HepG2 (cell line): ENCODE results near the gene DSC3. TPM values are rescaled to one million over a fixed set of nuclear protein-coding genes. Genes with fewer than 3 reads are reported as not detected.

Source experiments
- ATAC-seq: fragments of 200-7000 bp; cut with Tn5 transposase; 3 replicates; pipeline ENCODE4 v1.9.1; 2020; ENCODE audit warnings: mild to moderate bottlenecking, moderate library complexity
- BruUV-seq: library from RNA; stranded (reverse); fragments of 400-500 nt; replicated peaks from 2 replicates; lab custom pipeline; 2021; lab: Mats Ljungman, UMichigan
- CTCF ChIA-PET: fragments of 300-600 bp; formaldehyde crosslinking; extraction: SDS; loops from one replicate; lab custom pipeline; 2021; ENCODE audit warnings: low total read pairs, inconsistent platforms, low intra/inter-chr PET ratio; lab: Yijun Ruan, JAX
- POLR2A ChIA-PET: fragments of 350-600 bp; sonication (Branson Sonifier 250); formaldehyde crosslinking; loops from one replicate; lab custom pipeline; 2020; ENCODE audit warnings: antibody characterized with exemption, inconsistent platforms; lab: Yijun Ruan, JAX
- DNase-seq: peaks from one replicate; pipeline ENCODE4 v3.0.0-alpha.2; 2015; ENCODE audit warnings: low spot score
- FAIRE-seq: peaks from 3 replicates; lab custom pipeline; 2011; peaks lifted over from hg19 to GRCh38; lab: Jason Lieb, UNC
- H2AFZ ChIP-seq: one replicate; pipeline ENCODE4 v1.6.1; 2011; ENCODE audit warnings: low read length, inconsistent platforms
- H3K27ac ChIP-seq: fragments of 300-600 bp; 3 replicates; pipeline ENCODE4 v1.8.0; 2011; ENCODE audit warnings: mixed run types, mild to moderate bottlenecking, mixed read lengths, low read length, inconsistent platforms; ENCODE audit not compliant: insufficient read depth; ENCODE audit errors: extremely low read length
- H3K27me3 ChIP-seq, 2 experiments: fragments of 200-600 bp in 1 of 2; 2 replicates in 1 of 2; 3 replicates in 1 of 2; pipeline versions ENCODE4 v1.6.0 to v1.8.0; 2011; ENCODE audit warnings: low read length in 2 of 2, mild to moderate bottlenecking in 2 of 2, moderate library complexity in 2 of 2, inconsistent platforms in 1 of 2; ENCODE audit not compliant: insufficient read depth in 2 of 2, control insufficient read depth in 1 of 2
- H3K36me3 ChIP-seq, 2 experiments: fragments of 200-600 bp in 1 of 2; replicated peaks in 1 of 2; 2 replicates in 1 of 2; 3 replicates in 1 of 2; pipeline versions ENCODE4 v1.5.1 to v1.8.0; 2011; ENCODE audit warnings: low read length in 2 of 2, inconsistent platforms in 1 of 2; ENCODE audit not compliant: insufficient read depth in 2 of 2, control insufficient read depth in 1 of 2
- H3K4me1 ChIP-seq: 2 replicates; pipeline ENCODE4 v1.5.1; 2012; ENCODE audit warnings: low read length, inconsistent platforms; ENCODE audit not compliant: insufficient read depth
- H3K4me2 ChIP-seq: 2 replicates; pipeline ENCODE4 v1.6.0; 2011; ENCODE audit warnings: low read depth, low read length, inconsistent platforms
- H3K4me3 ChIP-seq, 3 experiments: fragments of 200-600 bp in 1 of 3; sonication (generic), shearing (Covaris generic) in 1 of 3; replicated peaks in 1 of 3; 2 replicates each; pipeline ENCODE4 v1.5.1; 2011 to 2016; ENCODE audit warnings: low read length in 3 of 3, inconsistent platforms in 2 of 3, low read depth in 2 of 3, mild to moderate bottlenecking in 2 of 3, control low read depth in 1 of 3, mixed read lengths in 1 of 3; ENCODE audit not compliant: insufficient read depth in 1 of 3
- H3K79me2 ChIP-seq: one replicate; pipeline ENCODE4 v1.6.1; 2011; ENCODE audit warnings: low read length, inconsistent platforms; ENCODE audit not compliant: insufficient read depth
- H3K9ac ChIP-seq: 2 replicates; pipeline ENCODE4 v1.6.0; 2011; ENCODE audit warnings: mild to moderate bottlenecking, low read depth, low read length, inconsistent platforms; ENCODE audit not compliant: insufficient read depth
- H3K9me3 ChIP-seq: 2 replicates; pipeline ENCODE4 v1.5.1; 2012; ENCODE audit warnings: mild to moderate bottlenecking, low read length
- H4K20me1 ChIP-seq: 2 replicates; pipeline ENCODE4 v1.6.0; 2011; ENCODE audit warnings: inconsistent platforms, mild to moderate bottlenecking, low read length, moderate library complexity; ENCODE audit not compliant: insufficient read depth
- CHCHD3 ChIP-seq: sonication (generic); formaldehyde crosslinking; IDR thresholded peaks from 2 replicates; pipeline ENCODE4 v1.8.0; 2022; ENCODE audit warnings: mild to moderate bottlenecking, missing genetic modification reagents, moderate library complexity
- HDAC6 ChIP-seq: fragments of 200-600 bp; sonication (generic); IDR thresholded peaks from 2 replicates; pipeline ENCODE4 v1.7.0; 2017; ENCODE audit warnings: mild to moderate bottlenecking, antibody characterized with exemption, low read length, low read depth
- HES4 ChIP-seq: sonication (generic); formaldehyde crosslinking; IDR thresholded peaks from 2 replicates; pipeline ENCODE4 v1.9.0; 2021; ENCODE audit warnings: mild to moderate bottlenecking, missing genetic modification reagents, borderline replicate concordance
- MEIS2 ChIP-seq: sonication (generic); formaldehyde crosslinking; IDR thresholded peaks from 2 replicates; pipeline ENCODE4 v1.9.0; 2021; ENCODE audit warnings: mild to moderate bottlenecking, missing genetic modification reagents
- MYC ChIP-seq: sonication (generic); formaldehyde crosslinking; IDR thresholded peaks from 2 replicates; pipeline ENCODE4 v1.9.0; 2021; ENCODE audit warnings: missing genetic modification reagents, borderline replicate concordance
- NFAT5 ChIP-seq: sonication (generic); formaldehyde crosslinking; IDR thresholded peaks from 2 replicates; pipeline ENCODE4 v1.4.0; 2020; ENCODE audit warnings: missing genetic modification reagents
- PITX1 ChIP-seq: sonication (generic); formaldehyde crosslinking; IDR thresholded peaks from 2 replicates; pipeline ENCODE4 v1.5.1; 2020; ENCODE audit warnings: mild to moderate bottlenecking, missing genetic modification reagents
- SIN3B ChIP-seq: fragments of 150-350 bp; IDR thresholded peaks from 2 replicates; pipeline ENCODE4 v1.6.1; 2014; ENCODE audit warnings: low read length
- SMAD1 ChIP-seq: sonication (generic); formaldehyde crosslinking; IDR thresholded peaks from 2 replicates; pipeline ENCODE4 v1.4.0; 2020; ENCODE audit warnings: missing genetic modification reagents, low read depth, mild to moderate bottlenecking, borderline replicate concordance
- ZNF629 ChIP-seq: sonication (generic); formaldehyde crosslinking; conservative IDR thresholded peaks from 2 replicates; pipeline ENCODE4 v1.5.0; 2020; ENCODE audit warnings: missing genetic modification reagents
- WGBS: methylation state at CpG from one replicate; pipeline ENCODE4 v1.1.6; 2017; ENCODE audit warnings: low lambda C conversion rate; 5-methylcytosine and 5-hydroxymethylcytosine counted together
- in situ Hi-C: cut with HindIII; loops from 2 replicates; pipeline ENCODE4 v1.10.0; 2017; ENCODE audit warnings: low pct_unique_long_range_greater_than_20kb; ENCODE audit not compliant: extremely low pct_ligation_motif_present
- intact Hi-C: fragments of 100-400 bp; cut with micrococcal nuclease; formaldehyde crosslinking; loops from one replicate; pipeline ENCODE4 v1.10.0; 2022; ENCODE audit not compliant: unreplicated experiment
- polyA plus RNA-seq, 8 experiments: library from polyadenylated mRNA; depleted of rRNA in 3 of 8; stranded (reverse) in 7 of 8; unstranded in 1 of 8; fragments of >200 nt; fragmentation: Illumina TruSeq in 4 of 8; extraction: Trizol in 4 of 8; gene quantifications; 2 replicates each; pipeline versions ENCODE4 v1.2.1 to v1.2.3, GENCODE V29; 2011 to 2016; ENCODE audit warnings: low read depth in 4 of 8, missing spikeins in 1 of 8, mixed read lengths in 1 of 8; ENCODE audit not compliant: insufficient read depth in 1 of 8
- total RNA-seq, 5 experiments: library from RNA; depleted of rRNA; stranded (reverse); fragments of >200 nt; fragmentation: Illumina TruSeq; extraction: Trizol; gene quantifications; 2 replicates each; pipeline ENCODE4 v1.2.3, GENCODE V29; 2016; ENCODE audit warnings: low read depth in 1 of 5
- TF ChIP-seq, protein P1 (sequence below): sonication (generic); formaldehyde crosslinking; IDR thresholded peaks from 2 replicates; pipeline ENCODE4 v1.8.1; 2023; ENCODE audit warnings: mild to moderate bottlenecking, inconsistent platforms, moderate library complexity, missing genetic modification reagents, borderline replicate concordance

DSC3 gene
- total and polyA plus RNA-seq, 2 of the 13 experiments (the other 11 are each of a cell fraction or from before 2014, with no cell fraction given): 0.05 to 0.38 TPM

GRCh38 chr18:31056296-31056695 is 13.8 kb upstream of the DSC3 start:
- no peaks in the 10 kb centered on the region for H3K36me3 ChIP-seq
- ATAC-seq (no peak), DNase-seq (no peak), FAIRE-seq (no peak)
- TF ChIP-seq SMAD1 (CRISPR knock-in tag) (no peak), CHCHD3 (CRISPR knock-in tag) (no peak), HDAC6 (no peak), MYC (CRISPR knock-in tag) (no peak), PITX1 (CRISPR knock-in tag) (no peak), HES4 (CRISPR knock-in tag) (no peak)
- no peak overlapping the region for H3K4me2 ChIP-seq
- in situ Hi-C loops: no loop called here
- no peak overlapping the region for H2AFZ ChIP-seq
- WGBS: 40% methylated on average over 2 of the region's 2 CpGs
- H3K4me3 ChIP-seq: no peak overlapping the region
- H3K27ac ChIP-seq: no peak overlapping the region
- CTCF ChIA-PET: no interaction called here
- POLR2A ChIA-PET: no interaction called here
- no peak overlapping the region for H3K9ac ChIP-seq
- H3K4me1 ChIP-seq: peaks cover 18% of the 10 kb centered on the region
- no peaks in the 10 kb centered on the region for H3K79me2 ChIP-seq
- no peaks in the 10 kb centered on the region for H3K27me3 ChIP-seq
- no TSS peak for BruUV-seq
- H3K9me3 ChIP-seq: no peaks in the 10 kb centered on the region
- intact Hi-C loops: loop anchor here (10.0 kb wide), 1 partner anchor 459 kb away; no protein-coding TSS in a partner anchor
- no peaks in the 10 kb centered on the region for H4K20me1 ChIP-seq

DNA sequence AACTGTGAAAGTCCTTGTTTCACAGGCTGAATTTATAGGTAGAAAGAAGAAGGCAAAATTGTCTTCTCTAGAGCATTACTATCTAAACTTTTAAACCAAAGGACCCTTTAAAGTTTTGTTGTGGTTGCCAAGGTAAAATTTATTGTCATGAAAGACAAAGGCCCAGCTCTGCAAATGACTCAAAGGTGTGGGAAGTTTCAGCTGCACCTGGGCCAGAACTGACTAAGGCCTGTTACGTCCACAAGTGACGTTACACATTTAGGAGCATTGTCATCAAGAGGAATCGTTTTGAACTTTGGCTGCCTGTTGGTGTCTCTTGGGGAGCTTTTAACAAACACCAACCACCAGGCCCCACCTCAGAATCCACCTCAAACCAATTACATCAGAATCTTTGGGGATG is 8.1 kb upstream of the DSC3 start:
- H3K9me3 ChIP-seq: no peaks in the 10 kb centered on the region
- no peaks in the 10 kb centered on the region for H3K27me3 ChIP-seq
- H3K79me2 ChIP-seq: no peaks in the 10 kb centered on the region
- WGBS: 0% methylated on average over 3 of the region's 3 CpGs
- no peaks in the 10 kb centered on the region for H4K20me1 ChIP-seq
- intact Hi-C loops: loop anchor here (10.0 kb wide), 1 partner anchor 464 kb away; no protein-coding TSS in a partner anchor
- TF ChIP-seq, protein P1, sequence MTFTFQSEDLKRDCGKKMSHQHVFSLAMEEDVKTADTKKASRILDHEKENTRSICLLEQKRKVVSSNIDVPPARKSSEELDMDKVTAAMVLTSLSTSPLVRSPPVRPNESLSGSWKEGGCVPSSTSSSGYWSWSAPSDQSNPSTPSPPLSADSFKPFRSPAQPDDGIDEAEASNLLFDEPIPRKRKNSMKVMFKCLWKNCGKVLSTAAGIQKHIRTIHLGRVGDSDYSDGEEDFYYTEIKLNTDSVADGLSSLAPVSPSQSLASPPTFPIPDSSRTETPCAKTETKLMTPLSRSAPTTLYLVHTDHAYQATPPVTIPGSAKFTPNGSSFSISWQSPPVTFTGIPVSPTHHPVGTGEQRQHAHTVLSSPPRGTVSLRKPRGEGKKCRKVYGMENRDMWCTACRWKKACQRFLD (CRISPR knock-in tag): no peak
- TF ChIP-seq NFAT5 (CRISPR knock-in tag) (no peak), SIN3B (no peak), ZNF629 (CRISPR knock-in tag) (no peak), MEIS2 (no peak)
- H3K4me3 ChIP-seq: no peak overlapping the region
- no peak overlapping the region for H3K9ac ChIP-seq
- FAIRE-seq (no peak), ATAC-seq (no peak), DNase-seq (no peak)
- H3K4me1 ChIP-seq: peaks cover 4% of the 10 kb centered on the region
- BruUV-seq: no TSS peak
- H2AFZ ChIP-seq: no peak overlapping the region
- ChIA-PET POLR2A (no interaction called here), CTCF (no interaction called here)
- H3K4me2 ChIP-seq: no peak overlapping the region
- H3K36me3 ChIP-seq: no peaks in the 10 kb centered on the region
- in situ Hi-C loops: no loop called here
- H3K27ac ChIP-seq: no peak overlapping the region
